Measurements from ENCODE around the gene CDNF. TPM values are rescaled to one million over a fixed set of nuclear protein-coding genes. Genes with fewer than 3 reads are reported as not detected.

The CDNF gene
- total RNA-seq, 6 experiments from 2014 or later = 0.52 to 1.5 (median 0.97) TPM

GRCh38 chr10:14860791-14861190 is 23.0 kb upstream of the CDNF start:
- Mint-ChIP-seq H3K9me3 (no peaks in the 10 kb centered on the region), H3K4me3 (no peak overlapping the region), H3K27me3 (ENCODE audit: insufficient read depth) (no peaks in the 10 kb centered on the region), H3K36me3 (ENCODE audit: low read depth) (peaks cover 10% of the 10 kb centered on the region), H3K27ac (no peak overlapping the region), H3K4me1 (ENCODE audit: low read depth) (no peaks in the 10 kb centered on the region)
- DNase-seq = no peak
- TF ChIP-seq CTCF (IDR thresholded peaks at IDR 0.05) = no peak

- no peaks in the 10 kb centered on the region for H3K4me1 Mint-ChIP-seq (ENCODE audit: low read depth)
- no peak overlapping the region for H3K27ac Mint-ChIP-seq
- H3K36me3 Mint-ChIP-seq (ENCODE audit: low read depth) = peaks cover 6% of the 10 kb centered on the region; the same call in 1 of the 2 replicates
- no peaks in the 10 kb centered on the region for H3K27me3 Mint-ChIP-seq (ENCODE audit: insufficient read depth)
- DNase-seq = no peak
- no peak overlapping the region for H3K4me3 Mint-ChIP-seq
- TF ChIP-seq CTCF (IDR thresholded peaks at IDR 0.05) = no peak
- no peaks in the 10 kb centered on the region for H3K9me3 Mint-ChIP-seq
Measured at GRCh38 chr10:14859775-14860174, 21.9 kb upstream of the CDNF start.

- no peak overlapping the region for H3K4me3 Mint-ChIP-seq
- no peak for DNase-seq
- H3K9me3 Mint-ChIP-seq = no peaks in the 10 kb centered on the region
- H3K27ac Mint-ChIP-seq = no peak overlapping the region
- TF ChIP-seq CTCF (IDR thresholded peaks at IDR 0.05) = no peak
- H3K27me3 Mint-ChIP-seq (ENCODE audit: insufficient read depth) = no peaks in the 10 kb centered on the region
- no peaks in the 10 kb centered on the region for H3K4me1 Mint-ChIP-seq (ENCODE audit: low read depth)
- H3K36me3 Mint-ChIP-seq (ENCODE audit: low read depth) = peaks cover 6% of the 10 kb centered on the region; the same call in 1 of the 2 replicates
Measured at GRCh38 chr10:14859043-14859442, 21.2 kb upstream of the CDNF start.

- H3K4me1 Mint-ChIP-seq (ENCODE audit: low read depth) = no peaks in the 10 kb centered on the region
- H3K27ac Mint-ChIP-seq = no peak overlapping the region
- H3K4me3 Mint-ChIP-seq = no peak overlapping the region
- H3K9me3 Mint-ChIP-seq = no peaks in the 10 kb centered on the region
- H3K27me3 Mint-ChIP-seq (ENCODE audit: insufficient read depth) = no peaks in the 10 kb centered on the region
- DNase-seq = no peak
- no peak for TF ChIP-seq CTCF (IDR thresholded peaks at IDR 0.05)
- peaks cover 6% of the 10 kb centered on the region; the same call in 1 of the 2 replicates for H3K36me3 Mint-ChIP-seq (ENCODE audit: low read depth)
Measured at GRCh38 chr10:14858338-14858960, 20.6 kb upstream of the CDNF start.

- Mint-ChIP-seq H3K27ac (no peak overlapping the region), H3K4me1 (ENCODE audit: low read depth) (no peaks in the 10 kb centered on the region), H3K27me3 (ENCODE audit: insufficient read depth) (no peaks in the 10 kb centered on the region), H3K36me3 (ENCODE audit: low read depth) (peaks cover 6% of the 10 kb centered on the region; the same call in 1 of the 2 replicates), H3K9me3 (no peaks in the 10 kb centered on the region), H3K4me3 (no peak overlapping the region)
- no peak for TF ChIP-seq CTCF (IDR thresholded peaks at IDR 0.05)
- DNase-seq = no peak
Measured at GRCh38 chr10:14855453-14855852, 17.6 kb upstream of the CDNF start.

Measured in HFFc6 (cell line).